Measurements from ENCODE around the gene MTR.
A peak's percentile ranks its signal among the peaks of the same experiment; 100 is the strongest.
"Not testable (repeated sequence)": the region's sequence is repeated elsewhere in the genome, so short reads cannot be mapped to it uniquely, and the experiment has no call there.

The MTR gene

GRCh38 chr1:236868625-236869467 lies 73.8 kb downstream of the MTR start:
- peak; percentile 32 for DNase-seq

GRCh38 chr1:236869911-236870310 lies 74.8 kb downstream of the MTR start:
- DNase-seq: no peak

- DNase-seq: no peak
Observed at GRCh38 chr1:236870721-236871120, 75.6 kb downstream of the MTR start.

GRCh38 chr1:236872075-236872666 lies 77.1 kb downstream of the MTR start:
- no peak for DNase-seq

DNA sequence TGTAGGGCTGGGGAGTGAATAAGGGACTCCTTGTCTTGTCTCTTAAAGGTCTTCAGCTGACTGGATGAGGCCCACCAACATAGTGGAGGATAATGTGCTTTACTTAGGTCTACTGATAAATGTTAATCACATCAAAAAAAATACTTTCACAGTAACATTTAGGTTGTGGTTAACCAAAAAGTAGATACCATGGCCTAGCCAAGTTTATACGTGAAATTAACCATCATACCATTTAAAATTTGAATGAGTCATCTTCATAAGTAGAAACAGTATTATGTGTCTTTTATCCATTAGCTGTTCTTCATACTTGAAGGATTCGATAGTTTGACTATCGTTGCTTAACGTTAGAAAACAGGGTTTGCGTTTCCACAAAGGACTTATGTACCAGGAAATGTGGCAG lies 80.9 kb downstream of the MTR start:
- no peak for DNase-seq

GRCh38 chr1:236877661-236878060 lies 82.6 kb downstream of the MTR start:
- no peak for DNase-seq

- no peak for DNase-seq
Observed at GRCh38 chr1:236880209-236880608, 85.1 kb downstream of the MTR start.

DNA sequence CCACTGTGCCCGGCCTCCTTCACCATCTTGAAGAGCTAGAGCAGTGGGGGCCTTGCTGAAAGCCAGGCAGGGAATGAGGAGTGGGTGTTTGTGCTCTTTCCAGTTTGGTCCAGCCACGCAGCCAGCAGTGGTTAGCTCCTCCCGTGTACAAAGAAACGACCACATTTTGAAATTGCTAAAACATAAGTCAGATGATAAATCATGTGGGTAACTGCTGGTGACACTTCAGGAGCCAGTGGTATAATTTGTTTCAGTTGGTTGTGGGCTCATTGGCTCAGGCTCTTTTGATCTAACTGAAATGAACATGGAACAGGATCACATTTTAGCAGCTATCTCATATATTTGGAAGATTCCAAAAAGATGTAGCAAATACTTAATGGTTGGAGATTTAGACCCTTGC lies 87.6 kb downstream of the MTR start:
- no peak for DNase-seq

- no peak for DNase-seq
Observed at GRCh38 chr1:236886199-236886598, 91.1 kb downstream of the MTR start.

- DNase-seq: no peak
Observed at GRCh38 chr1:236887081-236887480, 92.0 kb downstream of the MTR start.

DNA sequence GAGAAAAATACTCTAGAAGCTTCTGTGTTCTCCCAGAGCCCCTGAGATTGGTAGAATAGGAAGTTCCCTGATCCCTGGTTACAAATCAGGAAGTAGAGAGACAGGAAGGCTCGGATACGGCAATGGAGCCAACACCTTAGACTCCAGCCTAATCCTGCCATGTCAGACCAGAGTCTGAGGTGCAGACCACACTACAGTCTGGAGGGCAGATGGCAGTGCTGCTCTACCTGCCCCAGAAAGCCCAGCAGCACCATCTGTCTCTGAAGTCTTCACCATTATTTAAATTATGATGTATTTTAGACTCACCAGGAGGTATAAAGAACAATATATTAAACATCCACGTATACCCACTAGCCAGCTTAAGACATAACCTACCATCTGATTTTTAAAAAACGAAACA lies 93.0 kb downstream of the MTR start:
- DNase-seq: no peak

DNA sequence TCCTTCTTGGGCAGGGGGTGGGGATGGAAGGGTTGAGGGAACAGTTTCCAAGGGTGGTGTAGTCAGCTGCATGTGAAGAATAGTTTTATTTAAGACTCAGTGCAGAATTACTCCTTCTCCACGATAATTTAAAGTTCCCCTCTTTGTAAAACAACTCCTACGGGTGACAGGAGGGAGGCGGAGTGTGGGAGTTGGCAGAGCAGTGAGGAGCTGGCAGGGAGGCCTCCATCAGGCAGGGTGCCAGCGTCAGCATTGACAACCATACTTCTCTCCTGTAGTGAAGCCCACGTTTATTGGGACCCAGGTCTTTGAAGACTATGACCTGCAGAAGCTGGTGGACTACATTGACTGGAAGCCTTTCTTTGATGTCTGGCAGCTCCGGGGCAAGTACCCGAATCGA lies 93.8 kb downstream of the MTR start:
- no peak for DNase-seq

DNA sequence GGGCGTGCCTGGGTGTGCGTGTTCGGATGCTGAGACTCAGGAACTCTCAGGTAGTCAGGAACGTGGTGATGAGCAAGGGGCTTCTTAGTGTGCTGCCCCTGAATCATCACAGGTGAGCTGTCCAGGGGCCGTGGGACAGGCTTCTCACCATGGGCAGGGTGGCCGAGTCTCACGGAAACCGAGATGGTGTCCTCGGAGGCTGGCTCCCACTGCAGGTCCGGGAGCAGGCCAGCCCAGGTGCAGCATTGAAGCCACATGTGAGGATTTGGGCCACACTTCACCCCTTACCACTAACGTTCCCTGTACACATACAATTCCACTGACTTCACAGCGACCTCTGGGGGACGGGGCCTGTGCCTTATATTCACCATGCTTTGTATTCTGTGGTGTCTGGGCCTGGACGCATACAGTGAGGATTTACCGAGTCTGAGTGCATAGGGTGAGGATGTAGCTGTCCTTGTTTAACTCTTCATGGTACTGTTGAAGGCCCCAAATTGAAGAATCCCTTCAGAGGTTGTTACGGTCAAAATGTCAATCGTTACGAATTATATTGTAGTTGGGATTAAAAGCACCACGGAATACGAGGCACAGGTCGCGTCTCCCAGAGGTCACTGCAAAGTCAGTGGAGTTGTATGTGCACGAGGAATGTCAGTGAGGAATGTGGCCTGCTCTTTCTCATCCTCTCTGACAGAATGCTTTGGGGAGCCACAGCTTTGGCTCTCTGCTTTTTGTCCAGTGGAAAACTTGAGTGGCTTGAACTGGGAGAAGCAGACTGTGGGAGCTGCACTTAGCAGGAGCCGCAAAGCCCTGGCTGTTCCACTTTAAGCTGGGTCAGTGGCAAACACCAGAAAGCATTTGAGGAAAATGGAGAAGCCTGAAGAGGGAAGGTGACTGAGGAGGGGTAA lies 95.3 kb downstream of the MTR start:
- no peak for DNase-seq

DNA sequence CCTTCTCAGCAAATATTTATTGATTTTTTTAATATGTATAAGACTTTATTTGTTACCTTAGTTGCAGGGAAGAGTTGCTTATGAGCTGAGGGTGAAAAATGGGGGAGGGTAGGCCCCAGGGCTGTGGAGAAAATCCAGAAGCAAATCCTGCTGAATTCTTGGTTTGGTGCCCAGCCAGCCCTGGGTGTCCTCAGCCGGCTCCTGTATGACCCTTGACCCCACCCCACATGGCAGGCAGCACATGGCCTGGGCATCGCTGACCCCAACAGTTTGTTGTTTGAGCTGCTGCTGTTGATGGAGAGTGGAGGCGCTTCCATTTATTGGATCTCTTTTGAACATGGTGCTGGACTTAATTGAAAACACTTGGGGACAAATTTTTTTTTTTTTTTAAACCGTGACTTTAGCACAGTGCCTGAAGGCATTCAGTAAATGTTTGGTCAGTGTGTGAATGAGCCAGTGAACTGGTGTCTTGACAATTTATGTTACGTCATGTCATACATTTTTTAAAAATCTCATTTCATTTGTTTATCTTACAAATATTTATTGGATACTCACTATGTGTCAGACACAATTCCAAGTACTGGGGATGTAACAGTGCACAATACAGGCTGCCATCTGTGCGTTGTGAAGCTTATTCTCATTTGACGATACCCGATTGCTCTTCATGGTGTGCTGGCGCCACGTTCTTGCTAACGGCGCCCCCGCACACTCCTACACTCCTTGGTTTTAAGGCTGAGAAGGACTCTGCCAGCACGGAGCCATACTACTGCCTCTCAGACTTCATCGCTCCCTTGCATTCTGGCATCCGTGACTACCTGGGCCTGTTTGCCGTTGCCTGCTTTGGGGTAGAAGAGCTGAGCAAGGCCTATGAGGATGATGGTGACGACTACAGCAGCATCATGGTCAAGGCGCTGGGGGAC lies 98.8 kb downstream of the MTR start:
- DNase-seq: no peak

DNA sequence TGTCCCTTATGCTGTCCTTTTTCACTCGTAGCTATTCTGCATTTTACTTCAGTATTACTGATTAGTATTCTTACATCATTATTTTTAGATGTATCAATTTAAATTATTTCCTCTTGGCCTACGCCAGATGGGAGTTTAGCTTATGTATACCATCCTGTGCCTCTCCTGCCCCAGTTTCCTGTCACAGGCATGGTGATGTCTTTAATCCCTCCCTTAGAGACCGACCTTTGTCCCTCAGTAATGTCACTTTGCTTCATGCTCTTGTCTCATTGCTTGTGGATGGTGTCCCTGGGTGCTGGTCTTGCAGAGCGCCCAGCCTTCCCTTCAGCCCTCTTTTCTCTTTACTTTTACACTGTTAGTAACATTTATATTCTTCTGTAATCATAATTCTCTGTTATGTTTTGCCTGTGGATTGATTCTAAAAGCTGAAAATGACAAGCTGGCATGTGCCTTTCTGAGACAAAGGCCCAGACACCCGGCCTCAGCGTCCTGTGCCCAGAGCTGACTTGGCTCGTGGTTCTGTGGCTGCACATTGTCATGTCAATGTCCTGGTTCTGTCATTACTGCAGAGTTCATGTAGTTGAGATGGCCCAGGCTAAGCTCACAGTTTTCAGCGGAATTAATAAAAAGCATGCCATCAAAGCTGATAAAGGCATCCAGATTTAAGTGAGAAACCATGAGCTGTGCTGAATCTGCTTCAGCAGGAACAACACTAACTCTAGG lies 100.7 kb downstream of the MTR start:
- no peak for DNase-seq

DNA sequence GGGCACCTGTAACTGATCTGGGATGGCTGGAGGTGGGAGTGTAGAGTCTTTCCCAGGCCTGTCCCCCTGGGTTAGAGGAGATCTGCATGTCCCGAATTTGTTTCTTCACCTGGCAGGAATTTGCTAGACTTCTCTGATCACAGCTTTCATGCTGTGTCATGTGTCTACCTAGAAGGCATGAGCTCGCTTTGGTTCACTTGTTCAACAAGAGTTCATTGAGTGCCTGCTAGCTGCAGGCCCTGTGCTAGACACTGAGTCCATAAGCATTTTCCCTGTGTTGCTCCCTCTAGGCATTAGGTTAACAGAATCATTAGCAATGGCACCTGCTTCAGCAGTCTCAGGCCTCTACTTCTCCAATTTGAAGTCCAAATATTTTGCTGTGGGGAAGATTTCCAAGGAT lies 101.6 kb downstream of the MTR start:
- DNase-seq: no peak

DNA sequence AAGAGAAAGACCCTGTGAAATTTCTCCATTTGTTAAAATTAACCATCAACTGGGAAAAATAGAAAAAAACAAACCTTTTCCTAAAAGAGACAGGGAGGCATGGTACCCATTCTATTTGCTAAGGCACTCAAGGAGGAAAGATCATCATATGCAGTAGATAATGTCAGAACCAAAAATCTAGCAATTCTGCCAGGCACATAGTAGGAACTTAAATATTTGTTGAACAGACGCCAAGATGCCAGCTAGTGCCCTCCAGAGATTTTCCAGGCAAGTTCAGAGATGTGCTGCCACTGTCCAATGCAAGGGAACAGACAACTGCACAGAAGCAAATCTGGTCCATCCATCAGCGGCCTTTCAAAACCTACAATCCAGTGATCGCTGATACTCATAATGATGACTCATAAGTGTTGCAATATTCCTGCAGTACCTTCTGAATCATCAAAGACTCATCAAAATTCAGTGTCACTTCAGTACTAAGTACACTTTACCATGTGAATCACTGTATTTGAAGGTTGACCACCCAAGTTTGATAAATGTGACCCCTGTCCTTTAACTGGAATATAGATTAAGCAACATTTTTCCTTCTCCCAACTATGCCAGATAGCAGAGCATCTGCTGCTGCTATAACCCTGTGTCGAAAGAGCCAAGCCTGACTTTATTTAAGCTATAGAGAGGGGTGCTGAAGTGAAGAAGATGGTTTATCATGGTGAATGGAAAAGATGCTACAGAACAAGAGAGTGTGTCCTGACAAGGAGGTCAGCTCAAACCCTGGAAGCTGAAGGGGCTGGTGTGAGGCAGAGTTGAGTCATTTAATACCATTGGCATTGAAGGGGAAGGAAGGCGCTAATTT lies 110.0 kb downstream of the MTR start:
- DNase-seq: no peak

DNA sequence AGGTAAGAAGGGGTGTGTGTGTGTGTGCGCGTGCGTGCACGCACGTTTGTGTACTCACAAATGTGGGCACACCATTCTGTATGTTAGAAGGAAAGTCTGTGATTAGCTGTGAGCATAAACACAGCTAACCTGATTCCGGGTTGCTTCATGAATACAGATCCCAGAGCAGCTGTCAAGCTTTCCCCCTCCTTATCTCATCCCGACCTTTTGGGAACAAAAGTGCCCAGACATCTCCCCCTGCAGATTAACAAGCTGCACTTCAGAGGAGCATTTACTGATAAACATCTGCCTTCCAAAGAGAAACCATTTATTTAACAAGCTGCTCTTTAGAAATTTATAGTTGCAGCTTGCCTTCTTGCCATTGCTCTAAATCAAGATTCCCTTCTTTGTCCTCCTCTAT lies 112.1 kb downstream of the MTR start:
- no peak for DNase-seq

DNA sequence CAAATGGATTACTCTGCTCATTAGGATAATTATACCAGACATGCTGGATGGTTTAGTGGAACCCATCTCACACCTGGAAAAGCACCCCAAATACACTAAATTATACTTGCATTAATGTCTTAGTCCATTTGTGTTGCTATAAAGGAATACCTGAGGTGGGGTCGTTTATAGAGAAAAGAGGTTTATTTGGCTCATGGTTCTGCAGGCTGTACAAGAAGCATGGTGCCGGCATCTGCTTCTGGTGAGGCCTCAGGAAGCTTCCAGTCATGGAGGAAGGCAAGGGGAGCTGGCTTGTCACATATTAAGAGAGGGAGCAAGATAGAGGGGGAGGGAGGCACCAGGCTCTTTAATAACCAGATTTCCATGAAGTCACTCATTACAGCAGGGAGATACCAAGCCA lies 113.6 kb downstream of the MTR start:
- DNase-seq: no peak

- not testable (repeated sequence) for DNase-seq
Observed at GRCh38 chr1:236911047-236911446, 116.0 kb downstream of the MTR start.
